OCI-LY1 (cell line): Measurements from ENCODE around the gene ZFP91.
"Not testable (repeated sequence)": the region's sequence is repeated elsewhere in the genome, so short reads cannot be mapped to it uniquely, and the experiment has no call there.

Experiments
- H2AFZ ChIP-seq: fragments of 200-600 bp; sonication (generic), shearing (Covaris generic); 2 replicates; pipeline ENCODE4 v1.6.0; 2014; ENCODE audit warnings: antibody characterized with exemption, mild to moderate bottlenecking, low read length
- H3F3A ChIP-seq: fragments of 200-600 bp; sonication (generic), shearing (Covaris generic); 2 replicates; pipeline ENCODE4 v1.6.0; 2014; ENCODE audit warnings: mild to moderate bottlenecking, antibody characterized with exemption, low read length, moderate library complexity; ENCODE audit not compliant: insufficient read depth
- H3K27ac ChIP-seq: fragments of 200-600 bp; sonication (generic); 2 replicates; pipeline ENCODE4 v1.5.1; 2014; ENCODE audit warnings: low read length, mixed run types, mild to moderate bottlenecking, low read depth; ENCODE audit not compliant: poor library complexity, severe bottlenecking
- H3K27me3 ChIP-seq: fragments of 200-600 bp; sonication (generic); 2 replicates; pipeline ENCODE4 v1.6.0; 2014; ENCODE audit warnings: antibody characterized with exemption, mild to moderate bottlenecking, low read length, moderate library complexity; ENCODE audit not compliant: insufficient read depth
- H3K36me3 ChIP-seq: fragments of 200-600 bp; sonication (generic); 2 replicates; pipeline ENCODE4 v1.6.1; 2014; ENCODE audit warnings: mild to moderate bottlenecking, antibody characterized with exemption, low read length, moderate library complexity, mixed read lengths; ENCODE audit not compliant: insufficient read depth
- H3K4me1 ChIP-seq: fragments of 200-600 bp; sonication (generic); 2 replicates; pipeline ENCODE4 v1.5.1; 2014; ENCODE audit warnings: mild to moderate bottlenecking, low read length, moderate library complexity; ENCODE audit not compliant: insufficient read depth, severe bottlenecking
- H3K4me2 ChIP-seq: fragments of 200-600 bp; sonication (generic), shearing (Covaris generic); 2 replicates; pipeline ENCODE4 v1.6.1; 2014; ENCODE audit warnings: low read length
- H3K4me3 ChIP-seq: fragments of 200-600 bp; sonication (generic); 2 replicates; pipeline ENCODE4 v1.5.1; 2014; ENCODE audit warnings: low read length, low read depth, mild to moderate bottlenecking, mixed read lengths; ENCODE audit not compliant: poor library complexity, severe bottlenecking
- H3K79me2 ChIP-seq: fragments of 200-600 bp; shearing (Covaris generic); 2 replicates; pipeline ENCODE4 v1.6.1; 2016; ENCODE audit warnings: mixed run types, low read length, mixed read lengths; ENCODE audit not compliant: insufficient read depth
- H3K9ac ChIP-seq: fragments of 200-600 bp; sonication (generic), shearing (Covaris generic); 2 replicates; pipeline ENCODE4 v1.6.1; 2014; ENCODE audit warnings: mild to moderate bottlenecking, low read length, mixed read lengths
- H3K9me2 ChIP-seq: fragments of 200-600 bp; sonication (generic), shearing (Covaris generic); 2 replicates; pipeline ENCODE4 v1.6.1; 2014; ENCODE audit warnings: low read depth, mild to moderate bottlenecking, low read length, mixed read lengths
- H3K9me3 ChIP-seq: fragments of 200-600 bp; shearing (Covaris generic); 2 replicates; pipeline ENCODE4 v1.6.1; 2014; ENCODE audit warnings: low read length, mixed read lengths
- H4K20me1 ChIP-seq: fragments of 200-600 bp; sonication (generic), shearing (Covaris generic); 2 replicates; pipeline ENCODE4 v1.6.0; 2016; ENCODE audit warnings: mild to moderate bottlenecking, low read length; ENCODE audit not compliant: insufficient read depth
- EZH2 ChIP-seq: fragments of 200-600 bp; sonication (generic), shearing (Covaris generic); IDR thresholded peaks from 2 replicates; pipeline ENCODE4 v1.8.0; 2017; ENCODE audit warnings: borderline replicate concordance, mixed run types, mild to moderate bottlenecking, antibody characterized with exemption, low read length, moderate library complexity, mixed read lengths
- TF ChIP-seq, protein P1 (sequence below): fragments of 200-600 bp; sonication (generic), shearing (Covaris generic); IDR thresholded peaks from 2 replicates; pipeline ENCODE4 v1.5.1; 2017; ENCODE audit warnings: mild to moderate bottlenecking, antibody characterized with exemption, low read length, moderate library complexity, mixed read lengths

The ZFP91 gene

DNA sequence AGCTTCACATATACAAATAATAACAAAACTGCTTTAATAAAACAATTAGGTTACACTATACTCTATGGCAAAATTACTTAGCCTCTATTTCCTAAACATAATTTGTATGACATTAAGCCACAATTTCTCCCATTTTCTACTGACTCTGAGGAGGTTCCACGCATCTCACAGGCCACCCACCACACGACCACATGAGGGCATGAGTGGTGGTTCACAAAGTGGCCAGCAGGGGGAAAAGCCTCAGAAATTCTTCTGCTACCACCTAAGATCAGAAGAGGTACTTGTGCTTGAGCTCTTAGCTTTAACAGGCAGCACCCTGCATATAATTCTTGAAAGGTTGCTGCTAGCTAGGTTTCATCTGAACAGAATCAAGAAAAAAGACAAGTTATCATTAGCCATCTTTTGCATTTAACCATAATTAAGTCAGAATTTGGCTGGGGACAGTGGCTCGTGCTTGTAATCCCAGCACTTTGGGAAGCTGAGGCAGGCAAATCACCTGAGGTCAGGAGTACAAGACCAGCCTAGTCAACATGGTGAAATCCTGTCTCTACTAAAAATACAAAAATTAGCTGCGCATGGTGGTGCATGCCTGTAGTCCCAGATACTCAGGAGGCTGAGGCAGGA is 10.9 kb upstream of the ZFP91 start:
- H3F3A ChIP-seq, result no peaks in the 10 kb centered on the region
- no peak overlapping the region for H3K9ac ChIP-seq
- peaks cover 7% of the 10 kb centered on the region; the same call in 1 of the 2 replicates for H4K20me1 ChIP-seq
- no peak overlapping the region for H3K4me3 ChIP-seq
- no peaks in the 10 kb centered on the region for H3K9me2 ChIP-seq
- no peak for TF ChIP-seq EZH2
- TF ChIP-seq, protein P1, sequence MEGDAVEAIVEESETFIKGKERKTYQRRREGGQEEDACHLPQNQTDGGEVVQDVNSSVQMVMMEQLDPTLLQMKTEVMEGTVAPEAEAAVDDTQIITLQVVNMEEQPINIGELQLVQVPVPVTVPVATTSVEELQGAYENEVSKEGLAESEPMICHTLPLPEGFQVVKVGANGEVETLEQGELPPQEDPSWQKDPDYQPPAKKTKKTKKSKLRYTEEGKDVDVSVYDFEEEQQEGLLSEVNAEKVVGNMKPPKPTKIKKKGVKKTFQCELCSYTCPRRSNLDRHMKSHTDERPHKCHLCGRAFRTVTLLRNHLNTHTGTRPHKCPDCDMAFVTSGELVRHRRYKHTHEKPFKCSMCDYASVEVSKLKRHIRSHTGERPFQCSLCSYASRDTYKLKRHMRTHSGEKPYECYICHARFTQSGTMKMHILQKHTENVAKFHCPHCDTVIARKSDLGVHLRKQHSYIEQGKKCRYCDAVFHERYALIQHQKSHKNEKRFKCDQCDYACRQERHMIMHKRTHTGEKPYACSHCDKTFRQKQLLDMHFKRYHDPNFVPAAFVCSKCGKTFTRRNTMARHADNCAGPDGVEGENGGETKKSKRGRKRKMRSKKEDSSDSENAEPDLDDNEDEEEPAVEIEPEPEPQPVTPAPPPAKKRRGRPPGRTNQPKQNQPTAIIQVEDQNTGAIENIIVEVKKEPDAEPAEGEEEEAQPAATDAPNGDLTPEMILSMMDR, result peak; percentile 81
- H3K4me1 ChIP-seq, result peaks cover 39% of the 10 kb centered on the region
- no peaks in the 10 kb centered on the region for H3K27me3 ChIP-seq
- peak overlapping the region; percentile 24; the same call in 1 of the 2 replicates for H3K4me2 ChIP-seq
- no peaks in the 10 kb centered on the region for H3K9me3 ChIP-seq
- peaks cover 72% of the 10 kb centered on the region for H3K79me2 ChIP-seq
- no peak overlapping the region for H3K27ac ChIP-seq
- no peak overlapping the region for H2AFZ ChIP-seq
- peaks cover 84% of the 10 kb centered on the region for H3K36me3 ChIP-seq

DNA sequence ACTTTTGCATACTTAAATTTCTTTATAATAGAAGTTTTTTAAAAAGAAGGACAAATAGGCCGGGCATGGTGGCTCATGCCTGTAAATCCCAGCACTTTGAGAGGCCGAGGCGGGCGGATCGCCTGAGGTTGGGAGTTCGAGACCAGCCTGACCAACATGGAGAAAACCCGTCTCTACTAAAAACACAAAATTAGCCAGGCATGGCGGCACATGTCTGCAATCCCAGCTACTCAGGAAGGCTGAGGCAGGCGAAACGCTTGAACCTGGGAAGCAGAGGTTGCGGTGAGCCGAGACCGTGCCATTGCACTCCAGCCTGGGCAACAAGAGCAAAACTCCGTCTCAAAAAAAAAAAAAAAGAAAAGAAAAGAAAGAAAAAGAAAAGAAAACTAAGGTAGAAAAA is 6.0 kb upstream of the ZFP91 start:
- Histone ChIP-seq H3K79me2 (peaks cover 57% of the 10 kb centered on the region), H3K36me3 (peaks cover 35% of the 10 kb centered on the region), H3K4me2 (peak overlapping the region; percentile 95), H3K27ac (peak overlapping the region; percentile 99), H3K4me3 (peak overlapping the region; percentile 73), H3K9ac (peak overlapping the region; percentile 92), H3K4me1 (peaks cover 55% of the 10 kb centered on the region)
- H3F3A ChIP-seq, H3K27me3 ChIP-seq, H2AFZ ChIP-seq, H3K9me3 ChIP-seq, H4K20me1 ChIP-seq, H3K9me2 ChIP-seq: not testable (repeated sequence)

DNA sequence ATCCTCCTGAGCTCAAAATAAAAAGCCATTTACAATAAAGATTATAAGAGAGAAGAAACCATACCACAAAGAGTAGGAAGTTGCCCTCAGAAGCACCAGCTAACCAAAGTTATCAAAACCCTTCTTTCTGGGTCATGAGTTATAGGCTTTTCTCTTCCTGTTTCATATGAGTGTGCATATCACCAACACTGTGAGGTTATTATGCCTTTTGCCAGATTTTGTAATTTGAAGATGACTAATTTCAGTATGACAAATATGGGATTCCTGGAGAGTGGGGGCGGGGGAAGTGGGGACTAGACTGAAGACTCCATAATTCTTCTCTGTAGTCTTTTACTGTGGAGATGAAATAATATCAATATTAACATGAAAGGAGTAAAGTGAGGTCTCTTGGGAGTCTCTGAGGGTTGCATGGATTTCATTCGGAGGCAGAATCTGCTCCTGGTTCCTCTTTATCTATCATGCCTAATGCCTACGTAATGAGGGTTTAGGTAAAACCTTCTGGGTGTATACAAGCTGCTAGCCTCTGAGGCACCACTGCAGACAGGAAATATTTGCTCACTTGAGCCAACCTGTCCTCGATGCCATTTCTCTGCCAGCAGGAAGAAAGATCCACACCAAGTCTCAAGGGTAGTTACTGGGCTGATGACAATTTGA is 5.3 kb upstream of the ZFP91 start:
- Histone ChIP-seq H3K79me2 (peaks cover 55% of the 10 kb centered on the region), H3F3A (0 out of 2 replicates have a peak, but pooled peaks cover 3% of the 10 kb centered on the region), H3K36me3 (peaks cover 30% of the 10 kb centered on the region), H3K9ac (peak overlapping the region; percentile 92), H3K4me1 (peaks cover 52% of the 10 kb centered on the region), H3K9me3 (no peaks in the 10 kb centered on the region), H3K27ac (peak overlapping the region; percentile 99), H3K4me3 (peak overlapping the region; percentile 73), H2AFZ (no peak overlapping the region), H4K20me1 (no peaks in the 10 kb centered on the region), H3K4me2 (peak overlapping the region; percentile 95), H3K9me2 (no peaks in the 10 kb centered on the region), H3K27me3 (no peaks in the 10 kb centered on the region)
- TF ChIP-seq, protein P1, result no peak
- no peak for TF ChIP-seq EZH2
